Neural progenitor cell (in vitro differentiated cells): ENCODE results near the gene NPTX1. TPM values are rescaled to one million over a fixed set of nuclear protein-coding genes. Genes with fewer than 3 reads are reported as not detected.

Experiments
- DNase-seq: peaks from one replicate; pipeline ENCODE4 v3.0.0-alpha.2; 2016; ENCODE audit warnings: low spot score
- H2AFZ ChIP-seq: fragments of 200-600 bp; sonication (generic); replicated peaks from 2 replicates; pipeline ENCODE4 v1.6.1; 2016; ENCODE audit warnings: antibody characterized with exemption
- H3F3A ChIP-seq: fragments of 200-600 bp; sonication (generic); 2 replicates; pipeline ENCODE4 v1.6.1; 2016; ENCODE audit warnings: antibody characterized with exemption, low read depth
- H3K27ac ChIP-seq: fragments of 200-600 bp; sonication (generic); 2 replicates; pipeline ENCODE4 v1.5.1; 2016; ENCODE audit warnings: mild to moderate bottlenecking
- H3K27me3 ChIP-seq: fragments of 200-600 bp; sonication (generic); 2 replicates; pipeline ENCODE4 v1.6.1; 2016; ENCODE audit warnings: mild to moderate bottlenecking, moderate library complexity
- H3K36me3 ChIP-seq: fragments of 200-600 bp; sonication (generic); 2 replicates; pipeline ENCODE4 v1.5.1; 2016
- H3K4me1 ChIP-seq: fragments of 200-600 bp; sonication (generic); 2 replicates; pipeline ENCODE4 v1.6.1; 2016; ENCODE audit warnings: mixed run types
- H3K4me2 ChIP-seq: fragments of 200-600 bp; sonication (generic); 2 replicates; pipeline ENCODE4 v1.6.1; 2016
- H3K4me3 ChIP-seq: fragments of 200-600 bp; sonication (generic); 2 replicates; pipeline ENCODE4 v1.5.1; 2016
- H3K79me2 ChIP-seq: fragments of 200-600 bp; sonication (generic); 2 replicates; pipeline ENCODE4 v1.6.1; 2016; ENCODE audit warnings: low read depth
- H3K9ac ChIP-seq: fragments of 200-600 bp; sonication (generic); 2 replicates; pipeline ENCODE4 v1.6.1; 2016
- H3K9me3 ChIP-seq: fragments of 200-600 bp; sonication (generic); 2 replicates; pipeline ENCODE4 v1.5.1; 2016; ENCODE audit warnings: low read depth
- H4K20me1 ChIP-seq: fragments of 200-600 bp; sonication (generic); 2 replicates; pipeline ENCODE4 v1.6.1; 2016; ENCODE audit warnings: low read depth
- H3K27ac Mint-ChIP-seq: 3 replicates; pipeline ENCODE4 v1.8.0; 2021; ENCODE audit warnings: mixed read lengths
- H3K27me3 Mint-ChIP-seq: 2 replicates; pipeline ENCODE4 v1.8.0; 2022; ENCODE audit warnings: low read depth, mild to moderate bottlenecking, inconsistent platforms, moderate library complexity, mixed read lengths; ENCODE audit not compliant: insufficient read depth
- H3K36me3 Mint-ChIP-seq: 3 replicates; pipeline ENCODE4 v1.8.0; 2021; ENCODE audit warnings: mixed read lengths
- H3K4me1 Mint-ChIP-seq: 3 replicates; pipeline ENCODE4 v1.8.0; 2021; ENCODE audit warnings: mixed read lengths
- H3K4me3 Mint-ChIP-seq: 3 replicates; pipeline ENCODE4 v1.8.0; 2021; ENCODE audit warnings: mild to moderate bottlenecking, moderate library complexity, mixed read lengths
- H3K9me3 Mint-ChIP-seq: 3 replicates; pipeline ENCODE4 v1.8.0; 2020; ENCODE audit warnings: mixed read lengths
- CTCF ChIP-seq: fragments of 200-600 bp; sonication (generic); IDR thresholded peaks from 2 replicates; pipeline ENCODE4 v1.5.1; 2017; ENCODE audit warnings: antibody characterized with exemption, mild to moderate bottlenecking
- EZH2 ChIP-seq: fragments of 200-600 bp; sonication (generic); IDR thresholded peaks from 2 replicates; pipeline ENCODE4 v1.6.1; 2017; ENCODE audit warnings: antibody characterized with exemption, mild to moderate bottlenecking, moderate library complexity
- EZH2phosphoT487 ChIP-seq: fragments of 200-600 bp; sonication (generic); IDR thresholded peaks from 2 replicates; pipeline ENCODE4 v1.6.1; 2017; ENCODE audit warnings: antibody characterized with exemption
- microRNA-seq: library from miRNA; unstranded; fragments of <30 nt; microRNA quantifications from one replicate; pipeline ENCODE4, GENCODE V29; 2016
- small RNA-seq: library from RNA; depleted of rRNA; stranded (forward); fragments of <200 nt; gene quantifications from one replicate; pipeline ENCODE3, GENCODE V24; 2015
- total RNA-seq: library from RNA; depleted of rRNA; stranded (reverse); fragments of >200 nt; gene quantifications from 2 replicates; pipeline ENCODE4 v1.2.3, GENCODE V29; 2015; ENCODE audit warnings: low replicate concordance

NPTX1 gene
- total RNA-seq, 1 donor from 2014 or later: 2.6 TPM

- TF ChIP-seq EZH2phosphoT487: no peak
- TF ChIP-seq CTCF: no peak
- no peak for TF ChIP-seq EZH2
- Histone ChIP-seq H3F3A (no peaks in the 10 kb centered on the region), H3K4me1 (no peaks in the 10 kb centered on the region), H2AFZ (no peak overlapping the region), H3K79me2 (peaks cover 2% of the 10 kb centered on the region), H3K4me3 (no peak overlapping the region), H3K27me3 (no peaks in the 10 kb centered on the region), H4K20me1 (peaks cover 15% of the 10 kb centered on the region), H3K4me2 (no peak overlapping the region), H3K27ac (no peak overlapping the region), H3K36me3 (no peaks in the 10 kb centered on the region), H3K9ac (no peak overlapping the region), H3K9me3 (no peaks in the 10 kb centered on the region)
- H3K27me3 Mint-ChIP-seq: peaks cover 6% of the 10 kb centered on the region
- DNase-seq: no peak
- H3K27ac Mint-ChIP-seq: no peak overlapping the region
- peaks cover 7% of the 10 kb centered on the region for H3K36me3 Mint-ChIP-seq
- H3K9me3 Mint-ChIP-seq: no peaks in the 10 kb centered on the region
- no peak overlapping the region for H3K4me3 Mint-ChIP-seq
- peaks cover 8% of the 10 kb centered on the region for H3K4me1 Mint-ChIP-seq
These were observed 54.9 kb downstream of the NPTX1 start for GRCh38 chr17:80421381-80422090.

GRCh38 chr17:80419255-80419654 is 57.2 kb downstream of the NPTX1 start:
- no peak overlapping the region for H3K27ac Mint-ChIP-seq
- H3K36me3 ChIP-seq: no peaks in the 10 kb centered on the region
- no peak for TF ChIP-seq EZH2phosphoT487
- no peak for TF ChIP-seq CTCF
- TF ChIP-seq EZH2: no peak
- peaks cover 14% of the 10 kb centered on the region for H3K4me1 Mint-ChIP-seq
- peaks cover 27% of the 10 kb centered on the region for H4K20me1 ChIP-seq
- peaks cover 7% of the 10 kb centered on the region for H3K79me2 ChIP-seq
- peaks cover 5% of the 10 kb centered on the region for H3F3A ChIP-seq
- no peak overlapping the region for H3K4me2 ChIP-seq
- H3K4me3 ChIP-seq: no peak overlapping the region
- H2AFZ ChIP-seq: no peak overlapping the region
- H3K9me3 Mint-ChIP-seq: no peaks in the 10 kb centered on the region
- H3K36me3 Mint-ChIP-seq: peaks cover 7% of the 10 kb centered on the region
- H3K27me3 ChIP-seq: peaks cover 6% of the 10 kb centered on the region
- peaks cover 7% of the 10 kb centered on the region for H3K4me1 ChIP-seq
- peaks cover 9% of the 10 kb centered on the region for H3K27me3 Mint-ChIP-seq
- no peak overlapping the region for H3K27ac ChIP-seq
- no peak overlapping the region for H3K4me3 Mint-ChIP-seq
- H3K9ac ChIP-seq: no peak overlapping the region
- no peaks in the 10 kb centered on the region for H3K9me3 ChIP-seq
- DNase-seq: no peak

- no peaks in the 10 kb centered on the region for H3K36me3 ChIP-seq
- no peaks in the 10 kb centered on the region for H3K9me3 ChIP-seq
- H3F3A ChIP-seq: peaks cover 5% of the 10 kb centered on the region
- H3K36me3 Mint-ChIP-seq: peaks cover 7% of the 10 kb centered on the region
- no peaks in the 10 kb centered on the region for H3K9me3 Mint-ChIP-seq
- H2AFZ ChIP-seq: no peak overlapping the region
- H3K4me3 Mint-ChIP-seq: peak overlapping the region; percentile 16
- H3K27ac Mint-ChIP-seq: no peak overlapping the region
- no peak overlapping the region for H3K4me3 ChIP-seq
- TF ChIP-seq CTCF (no peak), EZH2 (no peak), EZH2phosphoT487 (no peak)
- H3K9ac ChIP-seq: no peak overlapping the region
- H3K4me1 Mint-ChIP-seq: peaks cover 20% of the 10 kb centered on the region
- no peak overlapping the region for H3K4me2 ChIP-seq
- no peak for DNase-seq
- peaks cover 10% of the 10 kb centered on the region for H3K4me1 ChIP-seq
- peaks cover 9% of the 10 kb centered on the region for H3K27me3 Mint-ChIP-seq
- H3K27ac ChIP-seq: no peak overlapping the region
- peaks cover 13% of the 10 kb centered on the region for H3K27me3 ChIP-seq
- peaks cover 7% of the 10 kb centered on the region for H3K79me2 ChIP-seq
- peaks cover 27% of the 10 kb centered on the region for H4K20me1 ChIP-seq
These were observed 57.8 kb downstream of the NPTX1 start for GRCh38 chr17:80418589-80418988.

Small RNAs within 50 kb of the gene (microRNA-seq; reads per million reads assigned to microRNA genes)
- not detected for gene MIR4730

Small RNAs within 50 kb of the gene (small RNA-seq; reads per million reads assigned to genes)
- gene AC120024.2 (not detected), gene AC120024.3 (not detected), gene MIR4730 (not detected)

Other genes starting within 250 kb of the NPTX1 start
- 19.8 and 23.7 TPM in 2 replicates for gene RNF213, start 215.8 kb downstream of the NPTX1 start, total RNA-seq
- 9.7 and 13.8 TPM in 2 replicates for gene ENDOV, start 61.4 kb downstream of the NPTX1 start, total RNA-seq
- 7.4 and 19.9 TPM in 2 replicates for gene RPTOR, start 68.2 kb upstream of the NPTX1 start, total RNA-seq